Keratinocyte (primary cell): ENCODE data around the gene SESN2. TPM values are rescaled to one million over a fixed set of nuclear protein-coding genes. Genes with fewer than 3 reads are reported as not detected.

Experiments
- DNase-seq: peaks from one replicate; pipeline ENCODE4 v3.0.0-alpha.2; 2011; ENCODE audit warnings: low read depth, missing footprints, low spot score
- FAIRE-seq: peaks from 2 replicates; lab custom pipeline; 2011; peaks lifted over from hg19 to GRCh38; lab: Jason Lieb, UNC
- H2AFZ ChIP-seq: 2 replicates; pipeline ENCODE4 v1.6.0; 2012; ENCODE audit warnings: low read length, control low read depth, inconsistent platforms; ENCODE audit not compliant: control insufficient read depth
- H3K27ac ChIP-seq: 2 replicates; pipeline ENCODE4 v1.5.1; 2011; ENCODE audit warnings: low read length; ENCODE audit not compliant: control insufficient read depth, insufficient read depth
- H3K27me3 ChIP-seq: 3 replicates; pipeline ENCODE4 v1.6.0; 2011; ENCODE audit warnings: low read length; ENCODE audit not compliant: control insufficient read depth, insufficient read depth; ENCODE audit errors: extremely low read depth
- H3K36me3 ChIP-seq, 2 experiments: 2 replicates in 1 of 2; 3 replicates in 1 of 2; pipeline ENCODE4 v1.5.1; 2011; ENCODE audit warnings: low read length in 2 of 2, mild to moderate bottlenecking in 1 of 2; ENCODE audit not compliant: control insufficient read depth in 2 of 2, insufficient read depth in 2 of 2; ENCODE audit errors: extremely low read depth in 1 of 2
- H3K4me1 ChIP-seq: 3 replicates; pipeline ENCODE4 v1.5.1; 2011; ENCODE audit warnings: low read length; ENCODE audit not compliant: control insufficient read depth, insufficient read depth; ENCODE audit errors: extremely low read depth
- H3K4me2 ChIP-seq: 3 replicates; pipeline ENCODE4 v1.6.0; 2011; ENCODE audit warnings: low read depth, low read length; ENCODE audit not compliant: control insufficient read depth, insufficient read depth; ENCODE audit errors: extremely low read depth
- H3K4me3 ChIP-seq, 3 experiments: fragments of 200-600 bp in 1 of 3; sonication (generic) in 1 of 3; 2 replicates in 2 of 3; 3 replicates in 1 of 3; pipeline ENCODE4 v1.5.1; 2011 to 2016; ENCODE audit warnings: low read length in 3 of 3, mild to moderate bottlenecking in 3 of 3, control low read depth in 2 of 3, inconsistent platforms in 1 of 3, low read depth in 1 of 3, mixed read lengths in 1 of 3, mixed run types in 1 of 3, moderate library complexity in 1 of 3; ENCODE audit not compliant: control insufficient read depth in 2 of 3, insufficient read depth in 2 of 3; ENCODE audit errors: extremely low read depth in 1 of 3
- H3K79me2 ChIP-seq: 2 replicates; pipeline ENCODE4 v1.6.0; 2012; ENCODE audit warnings: low read length; ENCODE audit not compliant: control insufficient read depth, insufficient read depth
- H3K9ac ChIP-seq: 3 replicates; pipeline ENCODE4 v1.6.0; 2011; ENCODE audit warnings: low read length; ENCODE audit not compliant: control insufficient read depth, insufficient read depth; ENCODE audit errors: extremely low read depth
- H3K9me1 ChIP-seq: 3 replicates; pipeline ENCODE4 v1.6.0; 2011; ENCODE audit warnings: low read length; ENCODE audit not compliant: control insufficient read depth, insufficient read depth; ENCODE audit errors: extremely low read depth
- H3K9me3 ChIP-seq: 2 replicates; pipeline ENCODE4 v1.5.1; 2012; ENCODE audit warnings: low read depth, low read length; ENCODE audit not compliant: control insufficient read depth
- H4K20me1 ChIP-seq: 3 replicates; pipeline ENCODE4 v1.6.0; 2011; ENCODE audit warnings: low read length; ENCODE audit not compliant: control insufficient read depth, insufficient read depth; ENCODE audit errors: extremely low read depth
- EZH2 ChIP-seq: IDR thresholded peaks from one replicate; pipeline ENCODE4 v1.6.1; 2012; ENCODE audit warnings: inconsistent platforms, mild to moderate bottlenecking, low read length, moderate library complexity
- dilution Hi-C: fragments of 300-500 bp; cut with MboI; formaldehyde crosslinking; loops from one replicate; pipeline ENCODE4 v1.7.0; 2020; ENCODE audit warnings: low sequenced_read_pairs; ENCODE audit not compliant: extremely low pct_ligation_motif_present
- polyA plus RNA-seq, 5 experiments: library from polyadenylated mRNA; depleted of rRNA in 3 of 5; stranded (reverse) in 3 of 5; stranded (forward) in 1 of 5; unstranded in 1 of 5; fragments of >200 nt; gene quantifications; 1 replicate in 1 of 5; 2 replicates in 3 of 5; 3 replicates in 1 of 5; pipeline versions ENCODE4 v1.2.1 to v1.2.3, GENCODE V29; 2011 to 2012; ENCODE audit warnings: missing spikeins in 2 of 5, low read depth in 1 of 5, low replicate concordance in 1 of 5
- TF ChIP-seq, protein P1 (sequence below), 3 experiments: IDR thresholded peaks in 1 of 3; conservative IDR thresholded peaks in 1 of 3; optimal IDR thresholded peaks in 1 of 3; 2 replicates in 2 of 3; 3 replicates in 1 of 3; pipeline versions ENCODE3 to v1.5.1; 2011; ENCODE audit warnings: low read length in 3 of 3, mild to moderate bottlenecking in 3 of 3, moderate library complexity in 2 of 3, control low read depth in 1 of 3, inconsistent platforms in 1 of 3; ENCODE audit not compliant: insufficient read depth in 2 of 3; ENCODE audit errors: extremely low read depth in 1 of 3

The SESN2 gene
- polyA plus RNA-seq, 1 donor (not counting 4 experiments of a cell fraction or from before 2014, with no cell fraction given) = 13.5 TPM

- dilution Hi-C loops = no loop called here
- Histone ChIP-seq H3K79me2 (peaks cover 77% of the 10 kb centered on the region), H3K4me2 (no peak overlapping the region), H3K9me3 (no peaks in the 10 kb centered on the region), H2AFZ (no peak overlapping the region), H3K9ac (no peak overlapping the region), H3K9me1 (peaks cover 10% of the 10 kb centered on the region), H4K20me1 (peaks cover 53% of the 10 kb centered on the region), H3K36me3 (peaks cover 12 to 50% of the 10 kb centered on the region in 2 experiments), H3K27ac (no peak overlapping the region), H3K27me3 (no peaks in the 10 kb centered on the region), H3K4me1 (peaks cover 11% of the 10 kb centered on the region), H3K4me3 (no peak overlapping the region)
- no peak for FAIRE-seq
- DNase-seq = no peak
- TF ChIP-seq, protein P1, sequence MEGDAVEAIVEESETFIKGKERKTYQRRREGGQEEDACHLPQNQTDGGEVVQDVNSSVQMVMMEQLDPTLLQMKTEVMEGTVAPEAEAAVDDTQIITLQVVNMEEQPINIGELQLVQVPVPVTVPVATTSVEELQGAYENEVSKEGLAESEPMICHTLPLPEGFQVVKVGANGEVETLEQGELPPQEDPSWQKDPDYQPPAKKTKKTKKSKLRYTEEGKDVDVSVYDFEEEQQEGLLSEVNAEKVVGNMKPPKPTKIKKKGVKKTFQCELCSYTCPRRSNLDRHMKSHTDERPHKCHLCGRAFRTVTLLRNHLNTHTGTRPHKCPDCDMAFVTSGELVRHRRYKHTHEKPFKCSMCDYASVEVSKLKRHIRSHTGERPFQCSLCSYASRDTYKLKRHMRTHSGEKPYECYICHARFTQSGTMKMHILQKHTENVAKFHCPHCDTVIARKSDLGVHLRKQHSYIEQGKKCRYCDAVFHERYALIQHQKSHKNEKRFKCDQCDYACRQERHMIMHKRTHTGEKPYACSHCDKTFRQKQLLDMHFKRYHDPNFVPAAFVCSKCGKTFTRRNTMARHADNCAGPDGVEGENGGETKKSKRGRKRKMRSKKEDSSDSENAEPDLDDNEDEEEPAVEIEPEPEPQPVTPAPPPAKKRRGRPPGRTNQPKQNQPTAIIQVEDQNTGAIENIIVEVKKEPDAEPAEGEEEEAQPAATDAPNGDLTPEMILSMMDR (optimal IDR thresholded peaks at IDR 0.05 in 1 of 3, IDR thresholded peaks at IDR 0.05 in 1 of 3, conservative IDR thresholded peaks at IDR 0.05 in 1 of 3; ENCODE audit: extremely low read depth in 1 of 3, insufficient read depth in 2 of 3, low read length in 3 of 3) = no peak
- TF ChIP-seq EZH2 = no peak
These were observed 7.6 kb downstream of the SESN2 start for GRCh38 chr1:28266920-28267322.

GRCh38 chr1:28267633-28268032, 8.3 kb downstream of the SESN2 start:
- dilution Hi-C loops = no loop called here
- H3K79me2 ChIP-seq = peaks cover 74% of the 10 kb centered on the region
- no peak overlapping the region for H3K9ac ChIP-seq
- peaks cover 16 to 53% of the 10 kb centered on the region in 2 experiments for H3K36me3 ChIP-seq
- peaks cover 8% of the 10 kb centered on the region for H3K4me1 ChIP-seq
- FAIRE-seq (no peak), DNase-seq (no peak)
- H2AFZ ChIP-seq = no peak overlapping the region
- H3K9me1 ChIP-seq = peaks cover 10% of the 10 kb centered on the region
- H3K4me3 ChIP-seq = no peak overlapping the region
- no peak overlapping the region for H3K27ac ChIP-seq
- no peak overlapping the region for H3K4me2 ChIP-seq
- TF ChIP-seq, protein P1 (optimal IDR thresholded peaks at IDR 0.05 in 1 of 3, IDR thresholded peaks at IDR 0.05 in 1 of 3, conservative IDR thresholded peaks at IDR 0.05 in 1 of 3; ENCODE audit: extremely low read depth in 1 of 3, insufficient read depth in 2 of 3, low read length in 3 of 3) = no peak
- TF ChIP-seq EZH2 = no peak
- H4K20me1 ChIP-seq = peaks cover 50% of the 10 kb centered on the region
- H3K9me3 ChIP-seq = no peaks in the 10 kb centered on the region
- no peaks in the 10 kb centered on the region for H3K27me3 ChIP-seq
